K562 treated with DMSO at 1 percent for 24 hours (cell line): ENCODE measurements around the gene HELB. TPM values are rescaled to one million over a fixed set of nuclear protein-coding genes. Genes with fewer than 3 reads are reported as not detected.

Experiments used
- total RNA-seq: library from RNA; unstranded; fragments of 300-600 nt; gene quantifications from 2 replicates; pipeline ENCODE4 v1.2.3, GENCODE V29; 2022; ENCODE audit warnings: low read depth; ENCODE audit not compliant: insufficient read depth

HELB gene
- total RNA-seq, result 0.68 and 1.3 TPM in 2 replicates

GRCh38 chr12:66301944-66302826 lies at the start of gene HELB:
Gene HELB, plus strand, starts transcription at chr12:66302493. Its CDS starts 111 bp downstream, at chr12:66302604.

Other genes starting within 250 kb of the HELB start
- gene LLPH, start 171.7 kb upstream of the HELB start, total RNA-seq, result 13.7 and 17.0 TPM in 2 replicates
- 42.6 and 74.4 TPM in 2 replicates for gene TMBIM4, start 132.5 kb upstream of the HELB start, total RNA-seq
- not detected in 2 replicates for gene IRAK3, start 113.3 kb upstream of the HELB start, total RNA-seq